ENCODE data around the gene CBLN1. TPM values are rescaled to one million over a fixed set of nuclear protein-coding genes. Genes with fewer than 3 reads are reported as not detected.

CBLN1 gene
- under 1 TPM; 0.34 to 0.36 (median 0.35) TPM for polyA plus RNA-seq (ENCODE audit: insufficient read length in 4 of 4)

DNA sequence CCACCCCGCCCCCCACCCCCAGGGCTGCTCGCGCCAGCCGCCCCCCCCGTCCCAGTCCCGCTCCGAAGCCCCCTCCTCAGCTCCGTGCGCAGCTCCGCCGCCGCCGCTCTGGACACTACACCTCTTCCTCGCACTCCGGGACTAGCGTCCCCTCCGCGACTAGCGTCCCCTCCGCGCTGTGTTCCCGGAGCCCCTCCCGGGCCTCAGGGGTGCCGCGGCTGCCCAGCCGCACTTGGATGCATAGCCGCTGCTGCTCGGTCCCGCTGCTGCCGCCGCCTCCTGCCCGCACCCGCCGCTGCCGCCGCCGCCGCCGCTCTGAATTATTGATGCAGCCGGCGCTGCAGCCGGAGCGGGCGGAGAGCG, at the start of gene CBLN1:
CBLN1 (minus strand) TSS at position 359 of the 363 bp plus-strand sequence. CDS start 373 bp downstream, outside the sequence.
- no peak for DNase-seq (ENCODE audit: low read depth in 4 of 4, low spot score in 3 of 4)

DNA sequence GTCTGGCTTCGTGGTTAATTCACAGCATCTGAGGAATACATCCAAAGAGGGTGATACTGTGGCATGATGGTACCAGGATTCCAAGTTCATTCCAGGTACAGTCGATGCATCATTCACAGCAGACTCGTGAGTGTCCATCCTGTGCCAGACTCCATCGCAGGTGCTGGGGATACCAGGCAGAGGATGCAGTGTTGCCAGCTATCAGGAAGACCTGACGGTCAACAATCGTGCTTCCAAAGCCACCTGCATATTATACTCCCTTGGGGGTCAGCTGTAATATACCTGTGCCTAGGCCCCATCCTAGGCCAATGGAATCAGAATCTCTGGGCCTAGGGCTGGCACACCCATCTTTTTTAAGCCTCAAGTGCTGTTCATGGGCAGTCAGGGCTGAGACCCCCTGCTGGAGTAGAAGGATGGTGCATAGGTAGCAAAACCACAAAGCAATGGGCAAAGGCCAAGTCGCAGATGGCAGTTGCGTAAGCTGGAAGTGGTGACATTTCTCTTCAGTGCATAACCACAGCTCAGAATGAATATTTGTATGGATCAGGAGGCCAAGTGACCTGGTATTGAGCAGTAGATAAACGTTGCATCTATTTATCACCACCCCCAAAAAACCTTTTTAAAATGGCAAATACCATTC, 49.0 kb upstream of the CBLN1 start:
- no peak for DNase-seq (ENCODE audit: low read depth in 4 of 4, low spot score in 3 of 4)

DNA sequence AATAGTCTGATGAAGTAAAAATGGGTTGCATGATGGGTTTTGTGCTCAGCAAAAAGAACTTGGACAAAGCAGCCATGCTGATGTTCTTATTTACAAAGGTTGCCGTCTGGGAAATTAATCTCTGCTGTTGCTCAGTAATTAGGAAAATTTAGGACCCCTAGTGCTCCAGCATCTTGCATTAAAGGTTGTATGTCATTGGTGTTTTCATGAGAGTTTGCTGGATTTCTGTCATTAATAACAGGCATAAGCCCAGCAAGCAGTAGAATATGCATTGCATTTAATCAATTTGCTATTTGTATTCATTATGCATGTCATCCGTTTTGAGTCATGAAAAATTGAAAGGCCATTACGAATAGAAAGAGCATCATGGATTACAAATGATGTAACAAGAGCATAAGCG, 46.7 kb upstream of the CBLN1 start:
- DNase-seq (ENCODE audit: low read depth in 4 of 4, low spot score in 3 of 4), result no peak

DNA sequence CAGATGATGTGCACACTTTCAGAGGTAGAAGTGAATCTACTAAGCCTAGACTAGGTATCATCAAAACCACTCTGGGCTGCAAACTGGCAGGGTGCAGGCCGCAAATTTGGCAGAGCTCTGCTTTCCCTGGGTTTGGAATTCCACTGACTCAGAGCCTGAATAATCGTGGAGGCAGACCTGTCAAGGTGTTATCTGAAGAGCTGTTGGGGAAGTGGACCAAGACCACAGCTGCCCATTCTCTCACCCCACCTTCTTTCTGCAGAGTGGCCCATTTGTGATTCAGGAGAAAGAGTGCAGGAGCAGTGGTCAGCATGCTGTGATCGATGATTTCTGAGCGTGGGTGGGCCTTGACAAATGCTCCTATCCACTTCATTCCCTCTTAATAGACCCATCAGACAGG, 45.8 kb upstream of the CBLN1 start:
- DNase-seq (ENCODE audit: low read depth in 4 of 4, low spot score in 3 of 4), result no peak

DNA sequence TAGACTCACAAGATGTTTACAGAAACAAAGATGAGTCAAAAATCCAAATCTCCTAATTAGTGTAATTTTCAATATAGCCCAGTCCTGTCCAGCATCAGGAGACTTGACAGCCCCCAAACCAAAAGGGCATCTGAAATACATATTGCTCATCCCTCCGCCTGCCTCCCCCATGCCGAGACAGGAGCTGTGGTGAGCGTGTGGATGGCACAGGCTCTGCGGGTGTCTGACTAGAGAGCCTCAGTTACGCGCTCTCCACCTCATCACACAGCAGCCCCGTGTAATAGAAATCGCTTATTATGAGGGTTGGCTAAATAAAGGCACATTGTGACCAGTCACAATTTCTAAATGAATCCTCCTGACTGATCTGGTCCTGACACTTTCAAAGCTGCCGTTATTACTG, 43.1 kb upstream of the CBLN1 start:
- no peak for DNase-seq (ENCODE audit: low read depth in 4 of 4, low spot score in 3 of 4)

DNA sequence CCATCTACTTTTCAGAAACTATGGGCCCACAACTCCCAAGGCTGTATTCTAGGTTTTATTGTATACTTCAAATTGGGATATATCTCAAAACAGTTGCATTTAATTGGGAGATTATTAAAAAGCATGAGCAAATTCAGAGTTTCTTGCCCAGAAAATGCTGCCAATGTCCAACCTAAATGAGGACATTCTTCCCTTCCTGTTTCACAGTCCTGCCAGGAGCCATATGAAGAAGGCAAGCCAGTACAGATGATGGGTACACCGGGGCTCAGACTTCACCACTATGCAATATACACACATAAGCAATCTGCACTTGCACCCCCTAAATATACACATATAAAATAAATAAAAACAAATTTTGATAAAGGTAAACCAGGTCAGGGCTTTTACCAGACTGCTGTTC, 34.0 kb upstream of the CBLN1 start:
- DNase-seq (ENCODE audit: low read depth in 4 of 4, low spot score in 3 of 4), result no peak

DNA sequence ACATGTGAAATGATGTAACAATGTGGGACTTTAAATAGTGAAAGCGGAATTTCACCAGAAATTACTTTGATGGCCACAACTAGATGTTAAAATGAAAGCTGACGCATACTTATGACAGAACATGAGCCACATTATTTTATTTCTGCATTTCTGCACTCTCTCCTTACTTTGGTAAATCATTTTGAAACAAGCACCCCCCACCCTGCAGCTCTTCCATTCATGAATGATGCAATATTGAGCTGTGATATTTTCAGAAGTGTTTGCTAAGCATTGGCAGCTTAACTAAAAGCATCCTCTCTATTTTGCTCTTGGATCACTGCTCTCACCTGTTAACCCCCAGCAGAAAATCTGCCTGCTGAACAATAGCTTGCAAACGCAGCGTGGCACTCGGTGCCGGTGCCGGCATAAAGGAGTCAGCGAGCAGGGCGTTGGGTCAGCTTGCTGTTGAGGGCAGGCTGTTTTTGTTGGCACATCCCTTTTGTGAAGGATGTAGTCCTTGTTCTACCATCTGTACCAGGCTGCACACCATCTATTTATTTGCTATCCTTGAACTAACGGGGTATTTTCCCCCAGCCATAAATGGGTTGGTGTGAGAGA, 30.8 kb upstream of the CBLN1 start:
- DNase-seq (ENCODE audit: low read depth in 4 of 4, low spot score in 3 of 4), result no peak

DNA sequence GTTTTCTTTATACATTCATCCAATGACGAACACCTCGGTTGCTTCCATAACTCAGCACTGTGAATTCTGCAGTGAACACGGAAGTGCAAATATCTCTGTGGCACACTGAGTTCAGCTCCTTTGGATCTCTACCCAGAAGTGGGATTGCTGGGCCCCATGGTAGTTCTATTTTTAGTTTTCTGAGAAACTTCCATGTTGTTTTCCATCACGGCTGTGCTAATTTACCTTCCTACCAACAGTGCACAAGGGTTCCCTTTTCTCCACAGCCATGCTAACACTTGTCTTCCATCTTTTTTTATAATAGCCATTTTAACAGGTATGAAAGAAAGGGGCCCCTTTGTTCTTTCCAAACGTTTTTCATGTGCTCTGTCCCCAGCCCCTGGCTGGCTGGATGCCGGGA, 30.2 kb upstream of the CBLN1 start:
- DNase-seq (ENCODE audit: low read depth in 4 of 4, low spot score in 3 of 4), result no peak

DNA sequence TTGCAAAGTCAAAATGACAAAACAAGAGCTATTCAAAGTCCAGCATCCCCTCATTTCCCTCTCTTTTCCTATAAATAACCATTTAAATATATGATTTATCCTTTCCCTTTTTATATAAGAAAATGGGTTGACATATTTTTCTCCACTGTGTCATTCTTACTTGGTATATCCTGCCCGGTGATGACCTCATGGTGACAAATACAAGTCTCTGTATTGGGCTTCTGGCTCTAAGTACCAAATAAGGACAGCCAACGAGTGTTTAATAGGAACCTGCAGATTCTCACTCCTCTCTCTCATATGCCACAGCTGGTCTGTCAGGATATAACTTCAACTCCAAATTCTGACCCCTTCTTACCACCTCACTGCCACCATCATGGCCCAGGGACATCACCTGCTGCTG, 25.5 kb upstream of the CBLN1 start:
- DNase-seq (ENCODE audit: low read depth in 4 of 4, low spot score in 3 of 4), result no peak

DNA sequence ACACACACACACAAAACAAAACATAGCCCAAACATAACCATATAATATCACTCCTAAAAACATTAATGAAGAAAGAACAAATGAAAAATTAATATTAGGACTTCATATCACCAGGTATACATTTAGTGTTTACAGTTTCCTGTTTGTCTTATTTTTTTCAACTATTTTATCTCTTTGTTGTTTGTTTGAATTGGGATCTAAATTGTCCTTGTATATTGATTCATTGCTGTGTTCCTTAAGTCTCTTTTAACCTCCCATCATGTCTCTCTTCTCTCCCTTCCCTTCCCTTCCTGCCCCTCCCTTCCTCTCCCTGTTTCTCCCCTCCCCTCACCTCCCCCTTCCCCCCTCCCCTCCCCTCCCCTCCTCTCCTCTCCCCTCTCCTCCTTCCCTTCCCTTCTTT, 23.8 kb upstream of the CBLN1 start:
- no peak for DNase-seq (ENCODE audit: low read depth in 4 of 4, low spot score in 3 of 4)

DNA sequence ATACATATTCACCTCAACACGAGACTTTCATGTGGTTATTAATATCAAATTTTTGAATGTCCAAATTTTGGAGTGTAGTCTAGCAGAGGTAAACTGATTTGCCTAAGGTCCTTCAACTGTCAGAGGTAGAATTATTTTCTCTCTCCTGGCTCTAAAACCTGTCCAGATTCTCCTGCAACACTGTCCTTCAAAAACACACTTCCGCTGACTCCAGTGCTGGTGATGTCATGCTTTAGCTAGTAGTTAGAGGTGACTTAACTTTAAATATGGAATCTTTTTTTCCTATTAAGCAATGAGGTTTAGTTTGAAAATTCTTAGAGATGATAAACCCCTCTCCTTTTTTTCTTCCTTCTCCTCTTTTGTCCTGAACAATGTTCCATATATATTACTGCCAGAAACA, 10.8 kb upstream of the CBLN1 start:
- no peak for DNase-seq (ENCODE audit: low read depth in 4 of 4, low spot score in 3 of 4)

DNA sequence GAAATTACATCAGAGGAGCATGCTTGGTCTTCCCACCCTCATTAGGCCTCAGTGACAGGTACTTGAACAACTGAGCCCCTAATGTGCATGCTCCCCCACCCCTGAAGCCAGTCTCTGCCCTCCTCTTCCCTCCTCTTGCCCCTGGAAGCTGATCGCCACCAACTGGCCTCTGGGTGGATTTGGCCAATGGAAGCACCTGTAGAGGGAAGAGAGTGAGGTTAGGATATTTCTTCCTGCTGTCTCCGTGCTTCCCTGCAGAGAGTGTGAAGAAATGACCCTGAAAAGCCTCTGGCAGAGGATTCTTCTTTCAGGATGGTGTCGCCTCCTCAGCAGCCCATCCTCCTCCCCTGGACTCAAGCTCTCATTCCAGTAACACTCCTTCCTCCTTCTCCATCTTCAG, 5.9 kb upstream of the CBLN1 start:
- DNase-seq (ENCODE audit: low read depth in 4 of 4, low spot score in 3 of 4), result no peak

DNA sequence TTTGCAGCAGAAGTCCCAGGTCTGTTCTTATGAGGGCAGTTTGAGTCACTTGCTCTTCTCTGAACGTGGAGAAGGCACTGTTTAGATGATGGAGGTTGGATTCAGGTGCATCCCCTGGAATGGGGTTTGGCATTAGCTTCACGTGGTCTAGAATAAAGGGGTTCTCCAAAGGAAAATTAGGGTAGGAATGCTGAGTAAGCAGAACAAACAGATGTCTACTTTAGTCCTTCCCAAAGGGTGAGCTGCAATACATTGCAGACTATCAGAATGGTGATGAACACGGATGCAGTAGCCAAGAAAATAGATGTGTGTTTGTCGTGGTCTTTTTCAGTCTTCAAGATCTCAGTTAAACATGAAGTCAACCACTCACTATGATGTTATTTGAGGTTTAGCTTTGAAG, 3.3 kb upstream of the CBLN1 start:
- no peak for DNase-seq (ENCODE audit: low read depth in 4 of 4, low spot score in 3 of 4)

DNA sequence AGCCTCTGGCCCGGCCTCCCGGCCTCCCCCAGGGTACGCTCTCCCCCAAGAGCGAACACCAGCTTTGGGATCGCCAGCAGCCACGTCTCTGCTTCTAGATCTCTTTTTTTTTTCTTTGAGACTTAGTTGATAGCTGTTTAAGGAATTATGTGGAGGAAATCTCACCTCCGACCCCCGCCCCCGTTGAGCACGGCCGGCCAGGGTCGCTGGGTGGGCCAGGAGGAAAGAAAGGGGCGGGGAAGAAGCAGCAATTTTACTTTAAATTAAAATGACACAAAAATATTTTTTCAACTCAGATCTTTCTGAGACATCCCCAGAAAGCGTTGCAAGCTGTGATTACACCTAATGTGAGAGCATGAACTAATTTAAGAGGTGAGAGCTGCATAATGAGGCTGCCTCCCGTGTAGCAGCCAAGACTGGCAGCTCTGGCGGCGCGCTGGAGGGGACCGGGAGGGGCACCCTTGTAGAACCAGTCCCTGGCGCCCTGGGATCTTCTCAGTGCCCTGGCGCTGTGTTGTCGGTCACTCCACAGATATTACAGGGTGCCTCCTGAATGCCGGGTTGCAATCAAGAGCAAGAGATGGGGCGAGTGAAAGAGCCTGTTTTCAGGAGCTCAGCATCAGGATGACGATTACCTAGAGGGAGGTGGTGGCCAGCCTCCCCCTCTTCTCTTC, 1.9 kb upstream of the CBLN1 start:
- no peak for DNase-seq (ENCODE audit: low read depth in 4 of 4, low spot score in 3 of 4)

DNA sequence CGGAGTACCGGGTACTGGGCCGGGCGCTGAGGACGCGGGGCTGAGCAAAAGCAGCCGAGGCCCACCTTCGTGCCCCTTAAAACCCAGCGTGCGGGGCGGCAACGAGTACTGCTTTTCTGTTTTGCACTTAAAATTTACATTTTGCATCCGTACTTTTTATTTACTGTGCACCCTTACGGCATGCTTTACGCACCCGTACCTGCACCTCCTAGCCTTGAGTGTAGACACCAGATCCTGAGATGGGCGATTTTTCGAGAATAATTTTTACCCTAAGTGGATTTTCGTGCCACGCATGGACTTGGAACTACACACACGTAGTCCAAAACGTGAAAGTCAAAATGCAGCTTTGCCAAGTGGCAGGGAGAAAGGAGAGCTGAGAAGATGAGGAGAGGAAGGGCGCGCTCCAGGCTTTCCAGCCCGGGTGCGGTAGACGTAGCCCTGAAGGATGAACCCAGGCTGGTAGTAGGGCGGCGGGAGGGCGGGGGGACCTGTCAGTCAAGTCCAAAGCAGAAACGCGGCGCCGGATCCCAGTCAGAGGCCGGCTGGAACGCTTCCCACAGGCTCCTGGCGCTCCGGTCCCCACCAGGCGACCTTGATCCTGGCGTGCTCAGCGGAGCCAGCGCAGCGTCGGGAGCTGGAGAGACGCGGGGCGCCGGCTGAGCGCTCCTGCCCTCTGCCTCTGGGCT, 1.2 kb upstream of the CBLN1 start:
- no peak for DNase-seq (ENCODE audit: low read depth in 4 of 4, low spot score in 3 of 4)

DNA sequence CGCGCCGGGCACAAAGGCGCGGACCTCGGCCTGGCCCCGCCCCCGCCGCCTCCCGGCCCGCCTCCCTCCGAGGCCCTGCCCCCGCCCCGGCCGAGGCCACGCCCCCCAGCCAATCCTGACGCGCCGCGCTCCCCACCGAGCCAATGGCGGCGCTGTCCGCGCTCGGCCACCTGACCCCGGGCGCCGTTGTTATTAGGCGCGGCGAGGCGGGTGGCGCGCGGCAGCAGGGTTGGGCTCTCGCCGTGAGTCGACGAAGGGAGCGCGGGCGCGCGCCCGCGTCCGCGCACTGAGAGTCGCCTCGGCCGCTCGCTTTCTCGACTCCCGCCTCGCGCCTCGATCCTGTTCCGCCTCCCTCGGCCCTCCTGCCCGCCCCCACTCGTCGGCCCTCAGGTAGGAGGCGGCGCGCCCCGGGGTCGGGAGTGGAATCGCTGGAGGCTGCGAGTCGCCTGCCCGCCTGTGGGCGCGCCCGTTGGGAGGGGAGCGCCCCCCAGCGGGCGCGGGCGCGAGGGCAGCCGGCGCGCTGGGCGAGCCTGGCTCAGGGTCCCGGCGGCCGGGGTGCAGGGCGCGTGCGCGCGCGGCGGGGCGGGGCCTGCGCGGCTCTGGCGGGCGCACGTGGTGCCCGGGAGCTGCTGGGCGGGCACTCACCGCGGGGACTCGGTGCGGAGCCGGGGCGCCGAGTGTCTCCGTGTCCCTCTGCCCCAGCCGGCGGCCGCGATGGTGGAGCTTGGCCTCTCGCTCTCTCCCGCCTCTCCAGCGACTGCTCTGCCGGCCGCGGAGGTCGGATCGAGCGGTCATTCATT, 405 bp upstream of the CBLN1 start:
- peak; percentile 66 to 80 (median 70) for DNase-seq (ENCODE audit: low read depth in 4 of 4, low spot score in 3 of 4)

DNA sequence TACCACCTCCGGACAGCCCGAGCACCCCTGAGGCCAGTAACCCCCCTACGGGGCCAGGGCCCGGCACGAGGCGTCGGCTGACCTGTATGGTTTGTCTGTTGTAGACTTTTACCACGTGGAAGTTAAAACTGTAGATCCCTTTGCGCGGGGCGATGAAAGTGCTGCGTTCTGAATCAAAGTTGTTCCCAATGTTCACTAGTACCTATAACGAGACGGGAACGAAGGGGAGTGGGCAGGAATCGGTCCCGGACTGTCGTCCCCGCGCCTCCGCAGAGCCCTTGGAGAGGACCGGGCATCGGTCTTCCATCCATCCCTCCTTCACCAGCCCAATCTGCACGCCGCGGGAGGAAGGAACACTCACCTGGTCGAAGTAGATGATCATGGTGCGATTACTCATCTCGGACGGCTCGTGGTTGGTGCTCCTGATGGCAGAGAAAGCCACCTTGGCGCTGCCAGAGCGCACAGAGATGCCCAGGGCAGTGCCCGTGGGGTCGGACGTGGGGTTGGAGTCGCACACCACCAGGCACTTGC, 732 bp downstream of the CBLN1 start:
- DNase-seq (ENCODE audit: low read depth in 4 of 4, low spot score in 3 of 4), result no peak

DNA sequence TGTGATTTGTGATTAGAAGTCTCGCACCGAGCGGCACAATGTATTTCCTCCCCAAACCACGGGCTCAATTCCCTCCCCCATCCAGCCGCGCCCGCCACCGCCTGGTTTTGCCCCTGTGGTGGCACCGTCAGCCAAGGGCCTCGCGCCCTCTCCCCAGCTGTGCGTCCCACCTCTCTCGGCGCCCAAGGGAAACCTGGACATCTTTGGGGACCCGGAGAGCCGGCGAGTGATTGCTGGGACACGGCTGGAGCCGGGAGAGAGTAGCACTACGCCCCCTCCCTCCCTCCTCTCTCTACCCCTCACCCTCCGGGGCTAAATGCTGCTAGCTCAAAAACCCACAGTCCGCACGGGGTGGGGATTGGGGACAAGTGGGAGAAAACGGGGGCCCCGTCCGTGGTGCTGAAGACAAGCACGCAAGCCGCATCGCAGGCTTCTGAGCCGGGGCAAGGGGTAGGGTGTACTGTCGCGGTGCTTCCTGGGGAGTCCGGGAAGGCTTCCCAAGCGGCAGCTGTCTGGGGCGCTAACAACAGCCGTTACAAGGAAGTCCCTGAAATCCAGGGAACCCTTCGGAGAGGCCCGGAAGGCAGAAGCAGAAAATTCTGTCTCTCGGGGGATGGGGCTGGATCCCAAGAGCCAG, 1.4 kb downstream of the CBLN1 start:
- no peak for DNase-seq (ENCODE audit: low read depth in 4 of 4, low spot score in 3 of 4)

DNA sequence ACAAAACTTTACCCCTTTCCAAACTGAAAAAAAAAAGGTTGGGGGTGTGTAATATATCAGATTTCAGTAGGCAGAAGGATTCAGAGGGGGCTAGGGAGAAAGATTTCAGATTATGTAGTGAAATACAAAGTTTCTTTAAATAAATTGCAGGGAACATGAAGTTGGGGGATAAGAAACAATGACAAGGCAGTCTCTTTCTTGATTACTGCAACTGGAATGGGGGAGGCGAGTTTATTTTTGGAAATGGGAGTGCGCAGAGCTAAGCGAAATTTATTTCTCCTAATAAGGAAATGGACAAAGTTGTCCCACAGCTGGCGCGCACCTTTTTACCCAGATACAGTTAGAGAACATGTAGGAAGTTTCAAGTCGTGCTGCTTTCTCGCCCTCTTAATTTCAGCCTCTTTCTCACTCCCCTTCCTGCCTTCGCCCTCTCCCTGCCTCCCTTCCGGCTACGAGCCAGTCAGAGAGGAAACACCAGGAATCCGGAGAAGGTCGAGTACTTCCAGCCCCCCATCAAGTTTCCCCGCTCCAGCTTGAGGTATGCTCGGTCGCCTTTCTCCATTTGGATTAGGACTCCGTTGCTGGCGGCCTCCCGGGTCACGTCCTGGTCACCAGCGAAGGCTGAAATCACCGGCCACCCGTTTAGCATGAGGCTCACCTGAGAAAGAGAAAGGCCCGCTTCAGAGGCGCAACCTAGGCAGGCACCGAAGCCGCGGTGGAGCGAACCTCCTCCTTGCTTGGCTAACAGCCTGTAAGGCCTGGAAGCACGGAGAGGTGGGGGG, 2.5 kb downstream of the CBLN1 start:
- DNase-seq (ENCODE audit: low read depth in 4 of 4, low spot score in 3 of 4), result no peak

DNA sequence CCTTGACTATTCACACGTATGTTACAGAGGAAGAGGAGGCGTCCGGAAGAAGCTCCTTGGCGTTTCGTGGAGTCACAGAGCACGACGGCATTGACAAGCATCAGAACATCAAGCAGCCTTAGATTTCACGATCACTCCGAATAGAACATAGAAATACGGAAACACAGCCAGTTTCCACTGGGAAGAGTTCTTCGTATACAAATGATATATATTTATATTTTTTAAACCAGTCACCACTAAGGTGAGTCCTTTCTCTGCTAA, 3.1 kb downstream of the CBLN1 start:
- no peak for DNase-seq (ENCODE audit: low read depth in 4 of 4, low spot score in 3 of 4)

Measured in right renal pelvis (tissue), 4 donors.